Fibroblast of upper back skin (primary cell): ENCODE measurements around the gene CEACAM16.
"Not testable (repeated sequence)": the region's sequence is repeated elsewhere in the genome, so short reads cannot be mapped to it uniquely, and the experiment has no call there.

Experiments
- DNase-seq: peaks from one replicate; pipeline ENCODE4 v3.0.0-alpha.2; 2013

CEACAM16 gene

GRCh38 chr19:44680536-44680935 is 18.4 kb upstream of the CEACAM16 start:
- no peak for DNase-seq

- no peak for DNase-seq
These were observed 16.8 kb upstream of the CEACAM16 start for GRCh38 chr19:44681992-44682790.

GRCh38 chr19:44682807-44683206 is 16.1 kb upstream of the CEACAM16 start:
- no peak for DNase-seq

GRCh38 chr19:44683434-44684210 is 15.3 kb upstream of the CEACAM16 start:
- no peak for DNase-seq

GRCh38 chr19:44684396-44684795 is 14.6 kb upstream of the CEACAM16 start:
- not testable (repeated sequence) for DNase-seq

- peak; percentile 92 for DNase-seq
These were observed 13.8 kb upstream of the CEACAM16 start for GRCh38 chr19:44684892-44685863.

GRCh38 chr19:44685877-44686276 is 13.1 kb upstream of the CEACAM16 start:
- peak; percentile 29 for DNase-seq

GRCh38 chr19:44686896-44687295 is 12.1 kb upstream of the CEACAM16 start:
- DNase-seq: no peak

- DNase-seq: no peak
These were observed 11.1 kb upstream of the CEACAM16 start for GRCh38 chr19:44687888-44688287.

GRCh38 chr19:44689290-44690130 is 9.4 kb upstream of the CEACAM16 start:
- DNase-seq: peak; percentile 69

- no peak for DNase-seq
These were observed 8.9 kb upstream of the CEACAM16 start for GRCh38 chr19:44690131-44690440.

GRCh38 chr19:44692379-44692721 is 6.6 kb upstream of the CEACAM16 start:
- no peak for DNase-seq

GRCh38 chr19:44694184-44694579 is 4.8 kb upstream of the CEACAM16 start:
- no peak for DNase-seq

GRCh38 chr19:44696939-44697669 is 1.8 kb upstream of the CEACAM16 start:
- DNase-seq: no peak

- no peak for DNase-seq
These were observed 1.3 kb upstream of the CEACAM16 start for GRCh38 chr19:44697670-44698034.

GRCh38 chr19:44700547-44700946 is 1.6 kb downstream of the CEACAM16 start:
- no peak for DNase-seq

GRCh38 chr19:44701228-44701627 is 2.3 kb downstream of the CEACAM16 start:
- no peak for DNase-seq

- no peak for DNase-seq
These were observed 3.7 kb downstream of the CEACAM16 start for GRCh38 chr19:44702551-44703176.

- DNase-seq: no peak
These were observed 4.6 kb downstream of the CEACAM16 start for GRCh38 chr19:44703336-44704078.

GRCh38 chr19:44704982-44705381 is 6.0 kb downstream of the CEACAM16 start:
- DNase-seq: no peak
